Keratinocyte (primary cell): ENCODE results near the gene ALDH1L1.

Experiments used
- EZH2 ChIP-seq: IDR thresholded peaks from one replicate; pipeline ENCODE4 v1.6.1; 2012; ENCODE audit warnings: inconsistent platforms, mild to moderate bottlenecking, low read length, moderate library complexity
- TF ChIP-seq, protein P1 (sequence below), 3 experiments: IDR thresholded peaks in 1 of 3; conservative IDR thresholded peaks in 1 of 3; optimal IDR thresholded peaks in 1 of 3; 2 replicates in 2 of 3; 3 replicates in 1 of 3; pipeline versions ENCODE3 to v1.5.1; 2011; ENCODE audit warnings: low read length in 3 of 3, mild to moderate bottlenecking in 3 of 3, moderate library complexity in 2 of 3, control low read depth in 1 of 3, inconsistent platforms in 1 of 3; ENCODE audit not compliant: insufficient read depth in 2 of 3; ENCODE audit errors: extremely low read depth in 1 of 3

DNA sequence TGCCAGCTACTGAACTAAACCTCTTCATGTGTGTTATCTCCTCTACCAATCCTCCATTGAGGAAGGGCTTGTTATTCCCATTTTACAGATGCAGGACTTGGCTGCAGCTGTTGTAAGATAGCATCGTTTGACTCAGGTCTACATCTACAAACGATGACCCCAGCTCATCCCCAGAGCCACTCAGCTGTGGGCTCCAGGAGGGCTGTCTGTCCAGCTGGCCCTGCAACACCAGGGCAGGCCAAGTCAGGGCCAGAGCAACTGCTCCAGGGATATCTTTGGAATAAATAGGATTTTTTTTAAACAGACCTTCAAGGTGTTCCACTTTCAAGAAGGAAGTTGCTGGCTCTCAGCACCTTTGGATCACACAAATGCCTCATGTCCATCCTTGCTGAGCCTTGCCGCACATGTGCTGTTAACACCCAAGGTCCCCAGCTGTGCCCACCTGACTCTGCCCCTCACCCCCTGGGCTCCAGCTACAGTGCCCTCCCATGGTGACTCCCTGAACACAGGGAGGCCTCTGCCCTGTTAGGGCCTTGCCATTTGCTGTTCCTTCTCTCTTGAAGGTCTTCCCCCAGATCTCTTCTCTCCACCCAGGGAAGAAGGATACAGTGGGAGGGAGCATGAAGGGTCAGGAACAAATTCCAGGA, 31.0 kb downstream of the ALDH1L1 start:
- TF ChIP-seq, protein P1, sequence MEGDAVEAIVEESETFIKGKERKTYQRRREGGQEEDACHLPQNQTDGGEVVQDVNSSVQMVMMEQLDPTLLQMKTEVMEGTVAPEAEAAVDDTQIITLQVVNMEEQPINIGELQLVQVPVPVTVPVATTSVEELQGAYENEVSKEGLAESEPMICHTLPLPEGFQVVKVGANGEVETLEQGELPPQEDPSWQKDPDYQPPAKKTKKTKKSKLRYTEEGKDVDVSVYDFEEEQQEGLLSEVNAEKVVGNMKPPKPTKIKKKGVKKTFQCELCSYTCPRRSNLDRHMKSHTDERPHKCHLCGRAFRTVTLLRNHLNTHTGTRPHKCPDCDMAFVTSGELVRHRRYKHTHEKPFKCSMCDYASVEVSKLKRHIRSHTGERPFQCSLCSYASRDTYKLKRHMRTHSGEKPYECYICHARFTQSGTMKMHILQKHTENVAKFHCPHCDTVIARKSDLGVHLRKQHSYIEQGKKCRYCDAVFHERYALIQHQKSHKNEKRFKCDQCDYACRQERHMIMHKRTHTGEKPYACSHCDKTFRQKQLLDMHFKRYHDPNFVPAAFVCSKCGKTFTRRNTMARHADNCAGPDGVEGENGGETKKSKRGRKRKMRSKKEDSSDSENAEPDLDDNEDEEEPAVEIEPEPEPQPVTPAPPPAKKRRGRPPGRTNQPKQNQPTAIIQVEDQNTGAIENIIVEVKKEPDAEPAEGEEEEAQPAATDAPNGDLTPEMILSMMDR (optimal IDR thresholded peaks at IDR 0.05 in 1 of 3, IDR thresholded peaks at IDR 0.05 in 1 of 3, conservative IDR thresholded peaks at IDR 0.05 in 1 of 3; ENCODE audit: extremely low read depth in 1 of 3, insufficient read depth in 2 of 3, low read length in 3 of 3) = no peak
- TF ChIP-seq EZH2 = no peak
